AG04450 (cell line): ENCODE data around the gene PRELP. TPM values are rescaled to one million over a fixed set of nuclear protein-coding genes. Genes with fewer than 3 reads are reported as not detected.

Experiments
- CTCF ChIA-PET: fragments of 300-600, 350-600 bp; formaldehyde crosslinking; extraction: SDS; loops from one replicate; lab custom pipeline; 2022; ENCODE audit warnings: antibody characterized with exemption, inconsistent platforms; lab: Charles Lee
- POLR2A ChIA-PET: fragments of 350-600 bp; formaldehyde crosslinking; extraction: SDS; loops from one replicate; lab custom pipeline; 2021; ENCODE audit warnings: antibody characterized with exemption, inconsistent platforms; lab: Yijun Ruan, JAX
- DNase-seq: peaks from one replicate; pipeline ENCODE4 v3.0.0-alpha.2; 2011; ENCODE audit warnings: low read depth, low spot score
- H3K27ac ChIP-seq: one replicate; pipeline ENCODE4 v1.5.1; 2012; ENCODE audit warnings: low read depth, low read length, control low read depth
- H3K27me3 ChIP-seq: one replicate; pipeline ENCODE4 v1.6.0; 2012; ENCODE audit warnings: low read length; ENCODE audit not compliant: control insufficient read depth, insufficient read depth
- H3K4me3 ChIP-seq: 2 replicates; pipeline ENCODE4 v1.5.1; 2011; ENCODE audit warnings: mild to moderate bottlenecking, low read depth, low read length, control low read depth
- H3K9me3 ChIP-seq: 2 replicates; pipeline ENCODE4 v1.5.1; 2012; ENCODE audit warnings: low read length; ENCODE audit not compliant: control insufficient read depth, insufficient read depth
- polyA plus RNA-seq: library from polyadenylated mRNA; depleted of rRNA; stranded (reverse); fragments of >200 nt; gene quantifications from 2 replicates; pipeline ENCODE4 v1.2.3, GENCODE V29; 2011
- TF ChIP-seq, protein P1 (sequence below): IDR thresholded peaks from 2 replicates; pipeline ENCODE4 v1.5.1; 2011; ENCODE audit warnings: low read depth, low read length, control low read depth, inconsistent platforms

Gene PRELP
- polyA plus RNA-seq, 1 experiment = 0.68 TPM

DNA sequence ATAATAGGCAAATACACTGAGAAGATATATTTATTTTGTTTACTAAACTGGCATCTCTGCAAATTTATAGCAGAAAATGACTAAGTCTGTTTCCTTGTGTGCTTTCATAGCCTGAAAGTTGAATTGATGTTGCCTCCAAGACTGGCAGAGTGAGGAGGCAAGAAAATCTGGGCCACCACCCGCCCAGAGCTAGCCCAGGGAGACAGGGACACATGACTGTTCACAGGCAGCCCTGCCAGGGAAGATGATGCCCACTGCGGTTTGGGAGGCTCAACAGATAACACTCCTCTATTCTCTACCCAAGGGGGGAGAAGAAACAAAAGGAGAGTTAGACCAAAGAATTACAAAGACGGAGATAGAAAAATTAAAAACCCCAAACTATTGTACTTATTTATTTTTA, 55.5 kb downstream of the PRELP start:
- Histone ChIP-seq H3K27me3 (no peaks in the 10 kb centered on the region), H3K27ac (no peak overlapping the region), H3K4me3 (no peak overlapping the region), H3K9me3 (no peaks in the 10 kb centered on the region)
- ChIA-PET CTCF (no interaction called here), POLR2A (no interaction called here)
- TF ChIP-seq, protein P1, sequence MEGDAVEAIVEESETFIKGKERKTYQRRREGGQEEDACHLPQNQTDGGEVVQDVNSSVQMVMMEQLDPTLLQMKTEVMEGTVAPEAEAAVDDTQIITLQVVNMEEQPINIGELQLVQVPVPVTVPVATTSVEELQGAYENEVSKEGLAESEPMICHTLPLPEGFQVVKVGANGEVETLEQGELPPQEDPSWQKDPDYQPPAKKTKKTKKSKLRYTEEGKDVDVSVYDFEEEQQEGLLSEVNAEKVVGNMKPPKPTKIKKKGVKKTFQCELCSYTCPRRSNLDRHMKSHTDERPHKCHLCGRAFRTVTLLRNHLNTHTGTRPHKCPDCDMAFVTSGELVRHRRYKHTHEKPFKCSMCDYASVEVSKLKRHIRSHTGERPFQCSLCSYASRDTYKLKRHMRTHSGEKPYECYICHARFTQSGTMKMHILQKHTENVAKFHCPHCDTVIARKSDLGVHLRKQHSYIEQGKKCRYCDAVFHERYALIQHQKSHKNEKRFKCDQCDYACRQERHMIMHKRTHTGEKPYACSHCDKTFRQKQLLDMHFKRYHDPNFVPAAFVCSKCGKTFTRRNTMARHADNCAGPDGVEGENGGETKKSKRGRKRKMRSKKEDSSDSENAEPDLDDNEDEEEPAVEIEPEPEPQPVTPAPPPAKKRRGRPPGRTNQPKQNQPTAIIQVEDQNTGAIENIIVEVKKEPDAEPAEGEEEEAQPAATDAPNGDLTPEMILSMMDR = no peak
- no peak for DNase-seq

DNA sequence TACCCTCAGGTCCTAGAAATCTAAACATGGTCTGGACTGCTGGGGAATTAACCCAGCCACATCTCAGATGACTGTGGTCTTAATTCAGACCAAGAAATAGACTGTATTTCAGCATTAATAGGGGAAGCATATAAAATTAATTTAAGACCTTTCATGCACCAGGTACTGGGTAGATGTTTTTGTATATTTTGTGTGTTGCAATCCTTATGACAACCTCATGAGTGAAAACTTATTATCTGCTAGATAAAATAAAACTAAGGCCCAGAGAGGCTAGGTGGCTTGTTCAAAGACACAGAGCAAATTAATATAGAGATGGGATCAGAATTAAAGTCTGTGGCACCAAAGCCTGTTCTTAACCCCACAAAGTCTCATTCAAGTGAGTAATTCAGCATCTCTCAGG, 58.4 kb downstream of the PRELP start:
- TF ChIP-seq, protein P1 = no peak
- no peaks in the 10 kb centered on the region for H3K27me3 ChIP-seq
- H3K4me3 ChIP-seq = no peak overlapping the region
- DNase-seq = no peak
- H3K27ac ChIP-seq = peak overlapping the region; percentile 34
- H3K9me3 ChIP-seq = no peaks in the 10 kb centered on the region
- ChIA-PET CTCF (no interaction called here), POLR2A (interaction anchor here (1.2 kb wide), 2 partner anchors 23 to 25 kb away, joined by 3 to 7 read pairs; no protein-coding TSS in a partner anchor)

GRCh38 chr1:203534526-203534925, 58.9 kb downstream of the PRELP start:
- ChIA-PET CTCF (no interaction called here), POLR2A (interaction anchor here (0.6 to 1.2 kb wide), 3 partner anchors 22 to 291 kb away, joined by 3 to 7 read pairs (median 5); no protein-coding TSS in a partner anchor)
- Histone ChIP-seq H3K27me3 (no peaks in the 10 kb centered on the region), H3K9me3 (no peaks in the 10 kb centered on the region), H3K4me3 (no peak overlapping the region), H3K27ac (peak overlapping the region; percentile 76)
- TF ChIP-seq, protein P1 = no peak
- DNase-seq = peak; percentile 63

GRCh38 chr1:203536575-203536974, 61.0 kb downstream of the PRELP start:
- Histone ChIP-seq H3K4me3 (no peak overlapping the region), H3K27me3 (no peaks in the 10 kb centered on the region), H3K27ac (no peak overlapping the region), H3K9me3 (no peaks in the 10 kb centered on the region)
- ChIA-PET CTCF (no interaction called here), POLR2A (no interaction called here)
- no peak for DNase-seq
- TF ChIP-seq, protein P1 = no peak

- no peak overlapping the region for H3K4me3 ChIP-seq
- peak overlapping the region; percentile 57 for H3K27ac ChIP-seq
- POLR2A ChIA-PET = no interaction called here
- peak; percentile 41 for DNase-seq
- no peaks in the 10 kb centered on the region for H3K9me3 ChIP-seq
- H3K27me3 ChIP-seq = no peaks in the 10 kb centered on the region
- CTCF ChIA-PET = no interaction called here
- TF ChIP-seq, protein P1 = no peak
These were observed 61.4 kb downstream of the PRELP start for GRCh38 chr1:203536980-203537455.
